AG08395 (cell line): Measurements from ENCODE around the gene ADGRG2.
"Not testable (repeated sequence)": the region's sequence is repeated elsewhere in the genome, so short reads cannot be mapped to it uniquely, and the experiment has no call there.

Source experiments
- DNase-seq: peaks from one replicate; pipeline ENCODE4 v3.0.0; 2012; ENCODE audit warnings: mixed read lengths, low spot score

The ADGRG2 gene

DNA sequence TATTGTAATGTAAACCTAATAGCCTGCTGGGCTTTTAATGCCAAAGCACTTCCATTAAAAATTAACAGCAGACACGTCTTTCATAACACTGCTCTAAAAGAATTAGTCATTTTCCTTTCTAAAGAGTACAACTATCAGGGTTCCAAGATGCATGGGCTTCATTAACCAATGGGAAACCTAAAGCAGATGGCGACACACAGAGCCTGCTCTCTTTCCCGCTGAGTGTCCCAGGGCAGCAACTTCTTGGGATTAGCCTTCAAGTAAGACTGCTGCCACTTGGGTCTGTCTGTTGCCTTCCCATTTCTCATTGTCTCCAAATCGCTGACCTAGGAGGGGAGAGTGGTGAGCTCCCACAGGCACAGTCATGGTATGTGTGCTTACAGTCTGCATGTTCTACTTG lies 124.4 kb downstream of the ADGRG2 start:
- no peak for DNase-seq

DNA sequence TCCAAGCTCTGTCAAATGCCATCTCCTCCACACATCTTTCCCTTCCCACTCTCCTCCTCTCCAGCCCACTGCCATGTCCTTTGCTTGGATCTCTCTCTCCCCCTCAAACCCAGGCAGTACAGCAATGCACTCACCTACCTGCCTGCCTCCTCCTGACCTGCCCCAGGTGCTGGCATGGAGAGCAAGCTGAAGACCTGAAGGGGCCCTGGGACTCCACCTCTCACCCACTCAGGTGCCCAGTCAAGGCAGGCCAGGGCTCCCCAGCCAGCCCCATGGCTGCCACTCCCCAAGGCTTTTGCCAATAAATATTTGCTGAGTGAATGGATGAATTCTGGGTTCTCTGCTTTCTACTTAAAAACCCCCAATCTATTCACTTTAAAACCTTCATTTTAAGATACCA lies 125.7 kb downstream of the ADGRG2 start:
- DNase-seq: no peak

DNA sequence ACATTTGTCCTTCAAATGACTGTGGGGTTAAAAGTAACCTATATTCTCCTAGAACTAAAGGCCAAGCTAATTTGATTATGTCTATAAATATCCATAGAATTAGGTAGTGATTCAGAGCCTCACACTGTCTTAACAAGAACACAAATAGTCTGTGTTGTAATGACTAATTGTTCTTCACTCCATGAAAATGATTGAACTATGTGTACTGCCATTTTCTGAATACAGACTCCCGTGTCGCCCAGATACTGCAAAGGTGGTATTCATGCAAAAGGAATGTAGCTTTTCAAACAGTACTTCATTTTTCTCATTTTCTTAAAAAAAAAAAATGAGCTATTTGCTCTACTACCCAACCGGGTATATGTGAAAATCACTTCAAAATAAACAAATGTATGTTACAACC lies 127.0 kb downstream of the ADGRG2 start:
- peak; percentile 10 for DNase-seq

DNA sequence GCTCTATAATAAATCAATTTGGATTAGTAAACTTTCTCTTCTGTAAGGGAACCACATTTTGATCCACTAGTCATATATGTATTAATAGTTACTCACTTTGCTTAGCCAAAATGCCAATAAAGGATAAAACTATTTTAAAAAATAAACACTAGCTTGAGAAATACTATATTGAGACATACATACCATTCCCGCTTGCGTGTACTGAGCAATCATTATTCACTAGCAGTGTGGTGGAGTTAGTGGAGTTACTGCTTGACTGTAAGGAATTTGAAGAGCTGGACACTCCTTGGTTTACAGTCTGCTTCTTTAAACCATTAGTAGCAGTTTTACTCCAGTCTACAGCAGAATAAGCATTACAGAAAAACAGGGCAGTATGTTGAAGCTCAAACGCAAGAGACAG lies 127.6 kb downstream of the ADGRG2 start:
- peak; percentile 35 for DNase-seq

DNA sequence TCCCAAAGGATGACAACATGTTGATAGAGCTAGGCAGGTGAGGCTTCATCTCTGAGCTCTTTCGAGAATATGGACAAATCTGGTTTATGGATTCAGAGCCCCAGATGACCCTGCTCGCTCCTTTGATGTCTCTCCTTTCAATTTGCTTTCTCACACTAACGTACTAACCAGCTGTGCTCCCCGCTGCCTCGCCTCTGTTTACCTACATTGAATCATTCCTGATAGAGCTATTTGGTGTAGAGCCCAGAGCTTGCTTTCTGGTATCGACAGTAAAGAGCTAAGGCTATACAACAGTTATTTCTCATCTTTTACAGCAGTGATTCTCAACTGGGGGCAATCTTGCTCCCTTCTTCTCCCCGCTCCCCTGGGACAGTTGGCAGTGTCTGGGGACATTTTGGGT lies 129.4 kb downstream of the ADGRG2 start:
- no peak for DNase-seq

DNA sequence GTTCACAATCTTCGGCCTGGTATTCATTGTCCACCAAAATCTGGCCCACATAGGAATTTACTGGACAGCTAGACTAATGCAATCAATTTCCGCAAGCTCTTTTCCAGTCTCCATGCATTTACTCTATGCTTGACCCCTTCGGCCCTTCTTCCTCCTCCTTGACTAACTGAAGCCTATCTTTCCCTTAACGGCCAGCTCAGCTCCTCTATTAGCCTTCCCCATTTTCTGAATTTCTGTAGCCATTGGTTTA lies 137.2 kb downstream of the ADGRG2 start:
- no peak for DNase-seq

DNA sequence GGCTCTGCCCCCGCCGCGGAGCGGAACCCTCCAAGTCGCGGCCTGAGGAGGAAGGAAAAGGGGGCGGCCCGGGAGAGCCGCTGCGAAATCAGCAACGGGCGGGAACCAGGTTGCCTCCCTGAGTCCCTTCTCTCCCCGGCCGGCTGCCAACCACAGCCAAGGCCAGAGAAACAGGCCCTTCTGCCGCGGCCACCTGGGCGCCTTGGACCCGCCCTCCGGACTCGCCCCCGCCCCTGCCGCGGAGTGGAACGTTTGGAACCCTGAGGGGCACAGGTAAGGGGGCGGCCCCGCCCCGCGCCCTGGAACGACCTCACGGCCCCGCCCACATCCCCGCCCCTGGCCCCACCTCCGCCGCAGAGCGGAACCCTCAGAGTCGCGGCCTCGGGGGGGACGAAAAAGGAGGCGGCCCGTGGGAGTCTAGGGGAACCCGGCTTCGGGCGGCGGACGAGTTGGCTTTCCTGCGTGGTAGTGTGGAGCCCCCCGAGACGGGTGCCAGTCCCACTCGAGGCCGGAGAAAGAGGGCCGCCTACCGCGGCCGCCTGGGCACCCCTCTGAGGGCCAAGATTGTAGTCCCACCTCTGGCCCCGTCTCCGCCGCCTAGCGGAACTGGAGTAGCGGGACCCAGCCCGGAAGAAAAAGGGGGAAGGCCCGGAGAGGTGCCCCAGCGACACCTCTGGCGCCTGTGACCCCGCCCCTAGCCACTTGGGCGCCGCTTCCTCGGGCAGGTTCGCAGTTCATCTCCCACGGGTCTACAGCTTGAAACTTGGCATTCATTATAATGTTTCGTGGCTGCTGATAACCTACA lies 137.7 kb downstream of the ADGRG2 start:
- DNase-seq: peak; percentile 82

DNA sequence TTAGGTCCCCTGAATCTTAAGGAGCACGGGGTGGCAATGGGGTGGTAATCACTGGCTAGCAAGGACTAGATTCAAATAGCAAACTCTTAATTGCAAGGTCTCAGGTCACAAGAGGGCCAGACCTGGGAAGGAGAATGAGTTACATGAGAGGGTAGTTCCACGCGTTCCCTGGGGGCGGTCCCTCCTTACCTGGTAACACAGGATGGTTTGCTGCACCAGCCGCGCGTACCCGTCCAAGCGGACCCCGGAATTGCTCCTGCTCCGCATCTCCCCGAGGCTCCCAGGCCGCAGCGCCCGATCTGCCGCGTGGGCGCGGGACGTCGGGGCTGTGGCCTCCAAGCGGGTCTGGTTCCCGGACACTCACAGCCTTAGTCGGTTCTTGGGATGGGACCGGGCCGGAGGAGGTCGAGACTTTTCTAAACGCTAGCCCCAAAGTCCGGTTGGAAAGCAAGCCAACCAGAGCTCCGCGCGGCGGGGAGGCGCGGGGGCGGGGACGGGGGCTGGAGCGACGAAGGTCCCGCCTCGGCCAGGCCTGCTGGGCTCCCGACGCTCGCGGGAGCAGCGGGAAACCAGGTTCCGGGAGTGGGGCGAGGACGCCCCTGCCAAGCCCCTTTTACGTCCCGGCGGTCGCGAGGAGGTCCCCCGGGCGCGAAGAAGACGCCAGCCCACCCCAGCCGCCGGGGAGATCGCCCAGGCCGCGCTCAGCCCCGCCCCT lies 138.4 kb downstream of the ADGRG2 start, which contains the start of gene PHKA2:
PHKA2 (minus strand) TSS at position 449 of the 715 bp plus-strand sequence; CDS start at position 267, 182 bp downstream.
- peak; percentile 55 for DNase-seq

DNA sequence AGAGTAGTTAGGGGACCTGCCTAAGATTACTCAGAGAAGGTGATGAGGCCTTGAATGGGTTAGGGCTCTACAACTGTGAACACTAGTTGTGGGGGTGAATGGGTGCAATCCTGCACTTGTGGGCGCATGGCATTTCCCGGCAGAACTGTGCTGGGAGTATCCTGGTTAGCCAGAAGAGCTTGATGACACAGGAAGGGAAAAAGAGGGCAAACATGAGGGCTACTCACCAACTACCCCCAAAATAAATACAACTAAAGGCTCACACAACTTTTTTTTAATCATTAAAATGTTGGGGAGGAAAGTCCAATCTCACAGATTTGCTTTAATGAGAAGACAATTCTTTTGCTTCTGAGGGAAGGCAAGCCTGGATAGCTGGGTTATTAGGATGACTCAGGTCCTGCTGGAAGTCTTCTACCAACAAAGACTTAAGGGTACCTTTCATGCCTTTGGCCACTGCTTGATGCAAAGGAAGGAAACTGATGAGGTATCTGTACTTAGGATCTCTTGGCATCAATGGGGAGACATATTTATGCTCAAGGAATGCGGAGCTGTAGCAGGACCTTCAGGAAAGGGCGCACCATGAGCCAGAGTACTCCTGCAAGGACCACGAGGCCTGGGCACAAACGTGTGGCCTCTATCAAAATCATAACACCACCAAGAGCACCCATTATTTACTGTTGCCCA lies 141.0 kb downstream of the ADGRG2 start:
- DNase-seq: no peak

DNA sequence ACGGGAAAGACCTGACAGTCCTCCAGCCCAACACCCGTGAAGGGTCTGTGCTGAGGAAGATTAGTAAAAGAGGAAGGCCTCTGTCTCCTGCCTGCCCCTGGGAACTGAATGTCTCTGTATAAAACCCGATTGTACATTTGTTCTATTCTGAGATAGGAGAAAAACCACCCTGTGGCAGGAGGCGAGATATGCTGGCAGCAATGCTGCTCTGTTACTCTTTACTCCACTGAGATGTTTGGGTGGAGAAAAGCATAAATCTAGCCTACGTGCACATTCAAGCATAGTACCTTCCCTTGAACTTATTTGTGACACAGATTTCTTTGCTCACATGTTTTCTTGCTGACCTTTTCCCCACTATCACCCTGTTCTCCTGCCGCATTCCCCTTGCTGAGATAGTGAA lies 142.0 kb downstream of the ADGRG2 start:
- DNase-seq: not testable (repeated sequence)

DNA sequence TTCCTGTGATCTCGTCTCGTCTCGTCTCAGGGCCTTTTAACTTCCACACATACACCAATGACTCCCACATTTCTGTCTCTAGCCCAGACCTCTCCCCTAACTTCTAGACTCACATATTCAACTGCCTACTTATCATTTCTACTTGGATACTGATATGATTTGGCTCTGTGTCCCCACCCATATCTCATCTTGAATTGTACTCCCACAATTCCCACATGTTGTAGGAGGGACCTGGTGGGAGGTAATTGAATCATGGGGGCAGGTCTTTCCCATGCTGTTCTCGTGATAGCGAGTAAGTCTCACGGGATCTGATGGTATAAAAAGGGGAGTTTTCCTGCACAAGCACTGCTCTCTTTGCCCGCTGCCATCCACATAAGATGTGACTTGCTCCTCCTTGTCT lies 147.3 kb downstream of the ADGRG2 start:
- DNase-seq: no peak

DNA sequence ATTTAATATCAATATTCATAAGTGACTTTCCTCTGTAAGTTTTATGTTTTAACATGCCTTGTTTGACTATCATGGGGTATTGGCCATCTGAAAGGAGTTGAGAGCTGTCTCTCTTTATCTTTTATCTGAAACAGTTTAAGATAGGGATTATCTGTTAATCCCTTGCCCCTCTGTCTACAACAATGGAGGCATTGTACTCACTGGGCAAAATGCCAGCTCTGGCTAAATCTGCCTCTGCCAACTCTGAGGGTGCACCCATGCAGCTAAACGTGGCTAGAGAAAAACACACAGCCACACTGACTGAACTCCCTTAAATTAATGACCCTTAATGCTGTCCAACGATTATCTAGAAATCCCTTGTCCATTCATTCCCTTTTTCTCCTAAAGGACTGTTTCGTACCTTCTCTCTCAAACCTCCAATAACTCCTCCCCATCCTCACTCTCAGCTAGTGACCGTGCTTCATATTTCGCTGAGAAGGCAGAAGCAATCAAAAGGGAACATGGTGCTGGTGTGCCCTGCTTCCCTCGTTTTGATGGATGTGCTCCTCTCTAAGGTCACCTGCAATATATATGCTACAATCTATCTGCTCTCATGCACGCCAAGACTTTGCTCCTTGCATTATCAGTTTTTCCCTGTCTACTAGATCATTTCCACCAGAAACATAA lies 148.6 kb downstream of the ADGRG2 start:
- DNase-seq: no peak

DNA sequence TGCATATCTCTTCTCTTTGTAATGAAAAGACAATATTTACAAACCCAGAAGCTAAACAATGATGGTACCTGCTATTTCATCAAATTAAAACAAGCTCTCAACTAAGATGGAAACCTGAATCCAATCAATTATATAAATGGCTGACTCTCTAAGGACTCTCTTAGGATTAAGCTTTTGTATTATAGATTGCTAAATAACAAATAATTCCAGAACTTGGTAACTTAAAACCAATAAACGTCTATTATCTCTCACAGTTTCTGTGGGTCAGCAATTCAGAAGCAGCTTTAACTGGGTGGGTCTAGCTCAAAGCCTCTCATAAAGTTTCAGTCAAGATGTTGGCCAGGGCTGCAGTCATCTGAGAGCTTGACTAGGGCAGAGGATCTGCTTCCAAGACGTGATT lies 150.8 kb downstream of the ADGRG2 start:
- DNase-seq: no peak

DNA sequence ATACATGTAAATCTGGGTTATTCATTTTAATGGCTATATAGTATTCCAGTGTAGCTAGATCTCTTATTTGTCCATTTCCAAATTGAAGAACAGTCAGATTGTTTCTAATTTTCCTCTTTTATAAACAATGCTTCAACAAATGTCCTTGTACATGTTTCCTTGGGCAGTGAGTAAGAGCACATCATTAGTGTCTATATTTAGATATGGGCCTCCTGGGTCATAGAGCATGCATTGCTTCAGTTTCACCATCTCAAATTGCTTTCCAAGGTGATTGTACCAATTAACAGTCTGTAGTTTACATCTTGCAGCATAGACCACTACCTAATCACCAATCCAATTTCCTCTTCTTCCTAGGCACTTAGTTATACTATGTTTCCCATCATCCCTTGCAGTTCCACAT lies 151.8 kb downstream of the ADGRG2 start:
- DNase-seq: no peak

DNA sequence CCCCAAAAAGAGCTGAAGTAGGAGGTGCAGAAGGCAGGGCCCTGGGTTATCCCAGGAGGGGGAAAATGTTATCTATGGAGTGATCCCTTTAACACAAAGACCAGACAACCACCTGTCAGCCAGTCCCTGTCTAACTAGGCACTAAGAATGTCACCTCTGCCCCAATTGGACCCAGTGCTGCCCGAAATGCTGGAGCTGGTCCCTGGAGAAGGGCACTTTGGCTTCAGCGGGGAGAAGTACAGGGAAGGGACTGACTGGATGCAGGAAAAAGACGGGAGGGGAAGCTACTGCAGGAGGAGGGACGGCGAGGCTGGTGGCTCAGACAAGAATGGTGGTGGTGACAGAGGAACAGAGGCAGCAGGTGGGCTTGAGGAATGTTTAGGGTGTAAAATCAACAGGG lies 155.6 kb downstream of the ADGRG2 start:
- no peak for DNase-seq

DNA sequence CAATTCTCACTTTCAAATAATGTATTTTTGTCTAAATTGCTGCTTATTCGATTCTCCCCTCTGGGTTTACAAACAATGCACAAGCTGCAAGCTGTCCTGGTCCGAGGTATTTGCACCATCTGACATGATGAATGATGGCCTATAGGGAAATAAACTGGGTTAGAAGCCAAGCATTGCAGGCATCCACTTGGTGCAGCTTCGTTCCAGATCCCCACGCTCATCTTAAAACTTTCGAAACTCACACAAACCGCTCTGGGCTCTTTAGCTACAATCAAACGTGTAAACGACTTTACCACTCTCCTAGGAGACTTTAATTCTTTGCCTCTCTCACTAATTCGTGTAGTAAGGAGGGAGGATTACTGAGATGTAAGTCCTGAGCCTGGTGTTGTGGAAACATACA lies 157.4 kb downstream of the ADGRG2 start:
- DNase-seq: no peak

DNA sequence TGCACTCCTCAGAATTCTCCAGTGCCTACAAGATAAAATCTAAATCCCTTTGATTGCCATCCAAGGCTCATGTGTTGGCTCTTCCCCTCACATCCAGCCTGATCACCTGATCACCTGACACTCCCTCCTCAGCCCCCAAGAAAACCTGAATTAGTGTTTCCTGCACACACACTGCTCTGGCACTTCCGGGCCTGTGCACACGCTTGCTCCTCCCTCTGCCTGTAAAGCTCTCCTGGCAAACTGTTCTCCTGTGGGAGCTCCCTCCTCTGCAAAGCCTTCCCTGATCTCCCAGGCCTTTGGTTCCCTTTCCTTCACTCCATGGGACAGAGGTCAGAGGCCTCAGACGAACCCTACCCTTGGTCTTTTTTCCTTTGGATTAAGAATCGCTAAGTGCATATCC lies 158.2 kb downstream of the ADGRG2 start:
- no peak for DNase-seq

DNA sequence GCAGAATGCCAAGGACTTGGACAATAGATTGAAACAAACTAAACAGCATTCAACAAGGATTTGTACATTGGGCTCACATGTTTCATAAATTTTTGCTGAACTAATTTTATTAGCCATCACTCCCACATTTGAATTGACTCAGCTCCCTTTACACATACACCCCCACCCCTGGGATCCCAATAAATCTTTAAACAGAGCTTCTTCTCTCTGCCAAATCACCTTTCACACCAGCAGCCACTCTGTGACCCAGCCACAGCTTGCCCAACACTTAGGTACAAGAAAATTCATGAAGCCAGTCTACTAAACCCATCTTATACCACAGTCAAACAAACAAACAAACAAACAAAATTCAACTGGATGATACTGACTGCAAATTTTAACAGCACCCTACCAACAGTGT lies 159.9 kb downstream of the ADGRG2 start:
- DNase-seq: no peak

DNA sequence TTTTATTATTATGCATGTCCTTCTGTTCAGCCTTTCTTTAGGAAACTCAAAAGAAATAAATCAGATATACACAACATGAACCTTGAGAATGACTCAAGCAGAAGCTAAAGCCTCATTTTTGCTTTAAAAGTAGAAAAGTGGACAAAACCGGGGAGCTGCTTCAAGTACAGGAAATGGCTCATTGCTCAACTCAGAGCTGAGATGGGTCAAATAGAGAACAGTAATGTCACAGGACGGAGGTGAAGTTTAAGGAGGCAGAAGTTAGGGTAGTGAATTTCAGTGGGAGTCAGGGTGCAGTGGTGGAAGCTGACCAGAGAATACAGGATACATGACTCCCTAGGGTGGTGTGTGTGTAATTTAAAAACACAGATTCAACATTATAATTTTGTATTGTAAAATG lies 160.6 kb downstream of the ADGRG2 start:
- no peak for DNase-seq

DNA sequence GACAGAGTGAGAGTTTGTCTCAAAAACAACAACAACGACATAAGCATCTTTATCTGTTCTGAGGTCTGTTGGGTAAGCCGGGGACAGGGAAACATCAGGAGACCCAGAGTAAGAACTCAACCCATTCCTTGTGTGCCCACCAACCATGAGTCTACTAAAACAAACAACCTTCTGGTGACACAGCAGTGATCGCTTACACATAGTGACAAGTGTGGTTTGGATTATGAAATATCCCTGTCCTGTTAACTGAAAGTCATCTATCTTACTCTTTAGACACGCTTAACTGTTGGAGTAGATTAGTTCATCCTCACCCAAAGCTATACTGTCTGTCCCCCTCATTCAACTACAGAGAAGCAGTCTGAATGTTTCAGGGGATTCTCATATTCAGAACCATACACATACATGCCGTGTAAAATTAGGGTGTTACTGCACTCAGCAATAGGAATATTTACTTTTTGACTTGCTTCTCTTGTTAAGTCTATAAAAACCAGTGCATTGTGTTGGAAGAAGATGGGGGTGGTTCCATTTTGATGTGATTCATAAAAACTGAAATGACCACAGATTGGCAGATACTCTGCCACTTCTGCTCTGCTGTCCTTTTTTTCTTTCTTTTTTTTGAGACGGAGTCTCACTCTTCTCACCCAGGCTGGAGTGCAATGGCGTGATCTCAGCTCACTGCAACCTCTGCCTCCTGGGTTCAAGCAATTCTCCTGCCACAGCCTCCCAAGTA lies 165.8 kb downstream of the ADGRG2 start:
- no peak for DNase-seq

DNA sequence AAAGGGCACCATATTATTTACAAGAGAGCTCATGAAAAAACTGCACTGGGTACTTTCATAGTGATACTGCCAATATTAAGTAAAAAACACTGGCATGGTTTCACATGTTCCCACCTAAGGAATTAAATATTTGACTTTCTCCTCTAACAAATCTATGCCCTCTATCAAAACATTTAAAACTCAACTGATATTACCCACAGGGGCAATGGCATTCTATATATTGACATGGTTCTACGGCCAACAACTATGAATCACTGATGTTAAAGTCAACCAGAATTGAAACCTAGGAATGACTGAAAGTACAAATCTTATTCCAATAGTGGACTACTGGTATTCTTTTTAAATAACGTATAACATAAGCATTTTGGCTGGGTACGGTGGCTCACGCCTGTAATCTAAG lies 166.6 kb downstream of the ADGRG2 start:
- no peak for DNase-seq

DNA sequence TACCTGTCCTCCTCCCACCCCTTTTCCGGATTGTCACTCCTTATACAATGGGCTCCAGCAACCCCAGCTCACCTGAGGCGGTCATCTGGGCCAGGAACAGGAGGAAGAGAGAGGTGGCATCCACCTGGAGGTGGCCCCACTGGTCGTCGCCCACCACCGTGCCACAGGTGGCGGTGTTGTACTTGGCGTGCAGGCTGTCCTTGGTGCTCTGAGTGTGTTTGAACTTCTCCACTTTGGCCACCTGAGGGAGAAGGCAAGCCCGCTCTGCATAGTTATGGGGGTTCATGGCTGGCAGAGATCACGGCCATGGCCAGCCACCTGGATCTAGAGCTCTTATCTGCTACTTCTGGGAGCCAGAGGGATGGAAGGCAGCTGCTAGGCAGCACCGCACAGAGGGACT lies 171.2 kb downstream of the ADGRG2 start:
- no peak for DNase-seq
